GM12873 (cell line): ENCODE results near the gene SLC8A1.

ENCODE experiments used
- TF ChIP-seq, protein P1 (sequence below): IDR thresholded peaks from 2 replicates; pipeline ENCODE4 v1.5.1; 2012; ENCODE audit warnings: low read depth, mild to moderate bottlenecking, moderate library complexity, low read length, control low read depth; ENCODE audit not compliant: insufficient read depth; ENCODE audit errors: missing control alignments

SLC8A1 gene

GRCh38 chr2:40298026-40298425, 153.9 kb downstream of the SLC8A1 start:
- TF ChIP-seq, protein P1, sequence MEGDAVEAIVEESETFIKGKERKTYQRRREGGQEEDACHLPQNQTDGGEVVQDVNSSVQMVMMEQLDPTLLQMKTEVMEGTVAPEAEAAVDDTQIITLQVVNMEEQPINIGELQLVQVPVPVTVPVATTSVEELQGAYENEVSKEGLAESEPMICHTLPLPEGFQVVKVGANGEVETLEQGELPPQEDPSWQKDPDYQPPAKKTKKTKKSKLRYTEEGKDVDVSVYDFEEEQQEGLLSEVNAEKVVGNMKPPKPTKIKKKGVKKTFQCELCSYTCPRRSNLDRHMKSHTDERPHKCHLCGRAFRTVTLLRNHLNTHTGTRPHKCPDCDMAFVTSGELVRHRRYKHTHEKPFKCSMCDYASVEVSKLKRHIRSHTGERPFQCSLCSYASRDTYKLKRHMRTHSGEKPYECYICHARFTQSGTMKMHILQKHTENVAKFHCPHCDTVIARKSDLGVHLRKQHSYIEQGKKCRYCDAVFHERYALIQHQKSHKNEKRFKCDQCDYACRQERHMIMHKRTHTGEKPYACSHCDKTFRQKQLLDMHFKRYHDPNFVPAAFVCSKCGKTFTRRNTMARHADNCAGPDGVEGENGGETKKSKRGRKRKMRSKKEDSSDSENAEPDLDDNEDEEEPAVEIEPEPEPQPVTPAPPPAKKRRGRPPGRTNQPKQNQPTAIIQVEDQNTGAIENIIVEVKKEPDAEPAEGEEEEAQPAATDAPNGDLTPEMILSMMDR: no peak

DNA sequence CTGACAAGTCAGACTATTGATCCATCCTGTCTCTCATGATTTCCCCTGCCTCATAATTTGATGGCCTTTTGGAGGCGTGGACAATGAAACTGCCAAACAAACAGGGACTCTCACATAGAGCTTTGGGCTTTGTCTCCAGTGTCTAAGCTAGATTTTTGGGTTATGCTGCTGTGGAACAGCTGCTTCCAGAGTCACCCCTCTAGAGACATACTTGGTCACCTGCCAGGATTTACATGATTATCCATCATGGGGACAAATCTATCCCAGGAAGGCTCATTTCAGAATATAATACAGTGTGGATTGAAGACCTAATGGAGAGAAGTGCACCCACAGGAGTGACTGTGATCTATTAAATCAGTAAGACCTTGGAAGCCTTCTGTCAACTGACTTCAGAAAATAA, 159.6 kb downstream of the SLC8A1 start:
- TF ChIP-seq, protein P1: no peak

- TF ChIP-seq, protein P1: no peak
Observed at GRCh38 chr2:40289771-40290404, 162.0 kb downstream of the SLC8A1 start.

DNA sequence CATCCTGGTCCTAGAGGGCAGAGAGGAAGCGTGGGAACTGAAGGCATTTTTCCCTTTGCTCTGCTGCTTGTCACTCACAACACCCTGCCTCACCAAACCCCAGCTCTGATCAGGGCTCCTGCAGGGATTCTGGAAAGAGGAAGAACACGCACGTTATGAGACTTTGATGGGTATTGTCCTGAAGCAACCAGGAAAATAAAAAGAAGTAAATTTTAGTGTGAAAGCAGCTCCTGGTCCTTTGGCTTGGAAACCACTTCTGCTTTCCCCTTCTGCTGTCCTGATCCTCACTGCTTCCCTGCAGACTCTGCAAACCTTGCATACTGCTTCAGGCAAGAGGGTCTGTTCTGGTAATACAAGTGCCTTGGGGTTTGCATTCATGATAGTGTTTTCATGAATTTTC, 164.1 kb downstream of the SLC8A1 start:
- TF ChIP-seq, protein P1: no peak

DNA sequence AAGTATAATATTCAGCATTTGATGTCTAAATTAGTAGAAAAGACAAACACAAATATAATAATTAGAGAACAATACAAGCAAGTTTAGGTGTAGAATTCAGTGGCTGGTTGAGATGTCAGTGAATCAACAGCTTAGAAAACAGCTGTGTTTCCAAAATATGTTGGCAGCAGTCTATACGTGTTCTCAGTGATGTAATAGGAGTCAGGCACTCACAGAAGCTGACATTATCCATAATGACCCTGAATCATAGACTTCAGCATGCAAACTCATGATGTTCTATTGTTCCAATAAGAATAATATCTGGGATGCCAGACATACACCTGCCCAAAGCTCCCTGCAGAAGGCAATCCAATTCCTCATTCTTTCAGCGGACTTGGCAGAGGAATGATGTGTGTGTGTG, 164.7 kb downstream of the SLC8A1 start:
- TF ChIP-seq, protein P1: no peak

DNA sequence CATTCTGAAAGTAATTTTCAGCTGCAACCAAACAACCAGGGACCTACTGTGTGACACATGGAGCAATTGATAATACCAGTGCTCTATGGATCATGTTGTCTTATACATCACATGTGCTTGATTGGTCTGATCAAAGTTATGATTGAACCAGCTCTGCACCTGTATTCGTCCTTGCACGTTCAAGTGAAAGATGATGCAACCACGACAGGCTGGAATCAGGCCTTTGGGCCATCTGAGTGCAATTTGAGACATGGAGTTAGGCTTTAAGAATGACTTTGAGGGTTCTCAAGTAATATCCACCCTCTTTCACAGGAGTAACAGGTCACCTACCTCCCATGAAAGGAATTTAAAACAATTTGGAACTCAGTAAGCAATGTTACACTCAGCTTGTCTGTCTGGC, 165.2 kb downstream of the SLC8A1 start:
- TF ChIP-seq, protein P1: no peak

DNA sequence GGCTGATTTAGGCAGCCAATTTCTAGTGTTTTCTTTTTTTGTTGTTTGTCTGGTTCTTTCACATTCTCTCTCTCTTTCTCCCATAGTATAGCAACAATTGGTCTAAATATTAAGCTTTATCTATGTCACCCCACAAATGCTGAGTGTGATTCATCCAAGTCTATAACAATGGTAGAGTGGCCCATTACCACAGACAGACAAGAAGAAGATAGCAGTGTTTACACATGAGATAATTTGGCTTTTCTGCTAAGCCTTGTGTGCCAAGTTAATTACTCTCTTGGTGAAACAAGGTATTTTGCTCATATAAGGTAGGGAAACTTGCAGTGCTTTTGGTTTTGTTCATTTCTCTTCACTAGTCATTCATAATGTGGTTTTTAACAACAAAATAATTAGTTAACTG, 166.5 kb downstream of the SLC8A1 start:
- TF ChIP-seq, protein P1: no peak
